HCT116 (cell line): ENCODE measurements around the gene ZMYM5. TPM values are rescaled to one million over a fixed set of nuclear protein-coding genes. Genes with fewer than 3 reads are reported as not detected.
"Not testable (repeated sequence)": the region's sequence is repeated elsewhere in the genome, so short reads cannot be mapped to it uniquely, and the experiment has no call there.

Source experiments
- ATAC-seq: fragments of 200-7000 bp; cut with Tn5 transposase; 2 replicates; pipeline ENCODE4 v1.9.1; 2020; ENCODE audit warnings: mild to moderate bottlenecking, moderate library complexity
- BruUV-seq: library from RNA; stranded (reverse); fragments of 400-500 nt; replicated peaks from 2 replicates; lab custom pipeline; 2021; lab: Mats Ljungman, UMichigan
- CTCF ChIA-PET: fragments of 300-600 bp; sonication (Branson Sonifier 250); formaldehyde crosslinking; loops from one replicate; lab custom pipeline; 2021; ENCODE audit warnings: antibody characterized with exemption; lab: Charles Lee
- POLR2A ChIA-PET: fragments of 300-600, 350-600 bp; sonication (Branson Sonifier 250); formaldehyde crosslinking; loops from one replicate; lab custom pipeline; 2021; ENCODE audit warnings: antibody characterized with exemption; lab: Charles Lee
- RAD21 ChIA-PET, 2 experiments: fragments of 300-600 bp; sonication (Branson Sonifier 250); formaldehyde crosslinking; loops; one replicate each; lab custom pipeline; 2023; ENCODE audit warnings: low total read pairs in 2 of 2; ENCODE audit not compliant: uncharacterized antibody in 2 of 2, unreplicated experiment in 2 of 2, low non-redundant PET in 1 of 2; lab: Charles Lee
- DNase-seq: peaks from one replicate; pipeline ENCODE4 v3.0.0-alpha.2; 2010; ENCODE audit warnings: low read depth, low spot score
- H2AFZ ChIP-seq: fragments of 200-600 bp; shearing (Covaris generic), sonication (generic); 2 replicates; pipeline ENCODE4 v1.6.1; 2017; ENCODE audit warnings: low read depth, mixed run types, mixed read lengths, antibody characterized with exemption, low read length; ENCODE audit not compliant: poor library complexity, severe bottlenecking
- H3K27ac ChIP-seq: 2 replicates; pipeline ENCODE4 v1.5.1; 2012; ENCODE audit warnings: low read depth, low read length
- H3K27me3 ChIP-seq: fragments of 200-600 bp; sonication (generic); 2 replicates; pipeline ENCODE4 v1.6.1; 2016; ENCODE audit warnings: mixed run types, low read length, mixed read lengths; ENCODE audit not compliant: insufficient read depth
- H3K36me3 ChIP-seq, 2 experiments: fragments of 200-500 bp in 1 of 2; fragments of 200-600 bp in 1 of 2; sonication (Bioruptor generic) in 1 of 2; sonication (generic) in 1 of 2; 2 replicates each; pipeline versions ENCODE4 v1.5.1 to v1.6.1; 2014 to 2016; ENCODE audit warnings: low read length in 2 of 2, inconsistent platforms in 1 of 2, mixed read lengths in 1 of 2, mixed run types in 1 of 2; ENCODE audit not compliant: insufficient read depth in 2 of 2, control insufficient read depth in 1 of 2
- H3K4me1 ChIP-seq, 2 experiments: fragments of 200-600 bp in 1 of 2; sonication (generic) in 1 of 2; 2 replicates each; pipeline versions ENCODE4 v1.5.1 to v1.6.1; 2012 to 2017; ENCODE audit warnings: low read length in 2 of 2, inconsistent platforms in 1 of 2, mild to moderate bottlenecking in 1 of 2, mixed read lengths in 1 of 2, mixed run types in 1 of 2, moderate library complexity in 1 of 2; ENCODE audit not compliant: insufficient read depth in 2 of 2, control insufficient read depth in 1 of 2
- H3K4me2 ChIP-seq: fragments of 200-600 bp; sonication (generic); 2 replicates; pipeline ENCODE4 v1.6.1; 2017; ENCODE audit warnings: mixed run types, low read length, mixed read lengths
- H3K4me3 ChIP-seq, 2 experiments: fragments of 200-600 bp in 1 of 2; sonication (generic) in 1 of 2; replicated peaks in 1 of 2; 2 replicates each; pipeline ENCODE4 v1.5.1; 2011 to 2016; ENCODE audit warnings: low read length in 2 of 2, control low read depth in 1 of 2, low read depth in 1 of 2, mild to moderate bottlenecking in 1 of 2, mixed read lengths in 1 of 2, mixed run types in 1 of 2
- H3K79me2 ChIP-seq: fragments of 200-600 bp; sonication (generic); 2 replicates; pipeline ENCODE4 v1.6.1; 2017; ENCODE audit warnings: mild to moderate bottlenecking, mixed run types, low read length, moderate library complexity, mixed read lengths; ENCODE audit not compliant: insufficient read depth
- H3K9ac ChIP-seq: fragments of 200-600 bp; sonication (generic); 2 replicates; pipeline ENCODE4 v1.6.1; 2016; ENCODE audit warnings: low read length, mixed read lengths
- H3K9me2 ChIP-seq: fragments of 200-600 bp; sonication (generic), shearing (Covaris generic); 2 replicates; pipeline ENCODE4 v1.6.1; 2017; ENCODE audit warnings: mixed run types, mild to moderate bottlenecking, moderate library complexity; ENCODE audit not compliant: insufficient read depth
- H3K9me3 ChIP-seq, 2 experiments: fragments of 200-500 bp in 1 of 2; fragments of 200-600 bp in 1 of 2; sonication (Bioruptor generic) in 1 of 2; sonication (generic) in 1 of 2; 2 replicates each; pipeline ENCODE4 v1.6.1; 2014 to 2017; ENCODE audit warnings: low read length in 2 of 2, mixed read lengths in 2 of 2, inconsistent platforms in 1 of 2, low read depth in 1 of 2, mild to moderate bottlenecking in 1 of 2, mixed run types in 1 of 2, moderate library complexity in 1 of 2; ENCODE audit not compliant: control insufficient read depth in 1 of 2, insufficient read depth in 1 of 2
- H4K20me1 ChIP-seq: fragments of 200-600 bp; sonication (generic), shearing (Covaris generic); 2 replicates; pipeline ENCODE4 v1.6.1; 2017; ENCODE audit warnings: mixed run types, mild to moderate bottlenecking, moderate library complexity; ENCODE audit not compliant: insufficient read depth
- EGR1 ChIP-seq: IDR thresholded peaks from 2 replicates; pipeline ENCODE4 v1.6.1; 2012; ENCODE audit warnings: low read depth
- ELF1 ChIP-seq: IDR thresholded peaks from 2 replicates; pipeline ENCODE4 v1.6.1; 2012; ENCODE audit warnings: low read depth, borderline replicate concordance
- POLR2A ChIP-seq: IDR thresholded peaks from 2 replicates; pipeline ENCODE4 v1.7.0; 2011; ENCODE audit warnings: borderline replicate concordance; ENCODE audit not compliant: insufficient read depth, insufficient read length; ENCODE audit errors: extremely low read depth
- RAD21 ChIP-seq: IDR thresholded peaks from 2 replicates; pipeline ENCODE4 v1.6.1; 2012; ENCODE audit warnings: low read depth, mild to moderate bottlenecking
- SP1 ChIP-seq: IDR thresholded peaks from 2 replicates; pipeline ENCODE4 v1.6.1; 2012; ENCODE audit warnings: low read depth
- SRF ChIP-seq: IDR thresholded peaks from 2 replicates; pipeline ENCODE4 v1.6.1; 2012; ENCODE audit warnings: low read depth
- YY1 ChIP-seq: IDR thresholded peaks from 2 replicates; pipeline ENCODE4 v1.6.1; 2011; ENCODE audit warnings: low read length, low read depth, moderate library complexity, mild to moderate bottlenecking; ENCODE audit not compliant: insufficient replicate concordance; ENCODE audit errors: extremely low read depth
- ZFX ChIP-seq: fragments of 450-650 bp; IDR thresholded peaks from 2 replicates; pipeline ENCODE4 v1.6.1; 2017
- intact Hi-C: fragments of 100-400 bp; cut with micrococcal nuclease; formaldehyde crosslinking; loops from 2 replicates; pipeline ENCODE4 v1.10.0; 2022
- total RNA-seq: library from RNA; stranded (reverse); gene quantifications from one replicate; pipeline ENCODE4 v1.2.1, GENCODE V29; 2021; ENCODE audit not compliant: unreplicated experiment
- TF ChIP-seq, protein P1 (sequence below): IDR thresholded peaks from 2 replicates; pipeline ENCODE4 v1.6.1; 2012
- TF ChIP-seq, protein P2 (sequence below): IDR thresholded peaks from 2 replicates; pipeline ENCODE4 v1.6.1; 2011; ENCODE audit warnings: mild to moderate bottlenecking, low read length, moderate library complexity; ENCODE audit not compliant: insufficient replicate concordance; ENCODE audit errors: extremely low read depth
- TF ChIP-seq, protein P3 (sequence below), 3 experiments: fragments of 200-600 bp in 1 of 3; sonication (generic) in 1 of 3; IDR thresholded peaks in 2 of 3; conservative IDR thresholded peaks in 1 of 3; 2 replicates each; pipeline ENCODE4 v1.5.1; 2012 to 2017; ENCODE audit warnings: low read depth in 2 of 3, low read length in 2 of 3, antibody characterized with exemption in 1 of 3, borderline replicate concordance in 1 of 3, control low read depth in 1 of 3, mild to moderate bottlenecking in 1 of 3, mixed read lengths in 1 of 3, mixed run types in 1 of 3, moderate library complexity in 1 of 3; ENCODE audit not compliant: insufficient read depth in 1 of 3

Gene ZMYM5
- total RNA-seq, 1 experiment from 2014 or later, result 9.6 TPM

DNA sequence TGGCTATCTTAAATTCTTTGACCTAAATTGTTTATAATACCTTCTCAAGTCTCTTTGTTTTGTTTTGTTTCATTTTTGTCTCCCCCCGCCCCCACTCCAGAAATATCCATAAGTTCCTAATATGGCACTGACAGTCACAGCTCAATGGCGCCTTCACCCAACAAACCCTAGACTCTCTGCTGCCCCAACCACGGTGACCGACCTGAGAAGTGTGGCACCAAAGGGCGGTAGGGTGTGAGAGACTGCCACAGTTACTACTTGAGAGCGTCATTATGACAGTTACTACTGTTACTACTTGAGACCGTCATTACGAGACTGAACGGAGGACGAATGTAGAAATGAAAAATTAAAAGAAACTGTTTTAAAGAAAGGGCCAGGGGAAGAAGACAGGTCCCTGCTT is 46.3 kb downstream of the ZMYM5 start:
- Histone ChIP-seq H3K4me1 (peaks cover 34 to 49% of the 10 kb centered on the region in 2 experiments), H3K36me3 (no peaks in the 10 kb centered on the region; a peak in 1 of 4 replicates), H3K9me3 (no peaks in the 10 kb centered on the region), H3K79me2 (peaks cover 2% of the 10 kb centered on the region; the same call in 1 of the 2 replicates), H3K27ac (no peak overlapping the region), H3K9me2 (no peaks in the 10 kb centered on the region), H3K9ac (no peak overlapping the region), H3K4me2 (no peak overlapping the region), H4K20me1 (no peaks in the 10 kb centered on the region)
- RAD21 ChIA-PET, result no interaction called here
- ATAC-seq (no peak), DNase-seq (no peak)
- CTCF ChIA-PET, result interaction anchor here (0.7 to 1.6 kb wide), 2 partner anchors 21 to 35 kb away, joined by 3 to 6 read pairs; no protein-coding TSS in a partner anchor
- intact Hi-C loops, result no loop called here
- TF ChIP-seq ZFX (no peak), SP1 (no peak), RAD21 (no peak), POLR2A (no peak), ELF1 (no peak), SRF (no peak), EGR1 (no peak), YY1 (no peak)
- TF ChIP-seq, protein P1, sequence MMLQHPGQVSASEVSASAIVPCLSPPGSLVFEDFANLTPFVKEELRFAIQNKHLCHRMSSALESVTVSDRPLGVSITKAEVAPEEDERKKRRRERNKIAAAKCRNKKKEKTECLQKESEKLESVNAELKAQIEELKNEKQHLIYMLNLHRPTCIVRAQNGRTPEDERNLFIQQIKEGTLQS, result no peak
- TF ChIP-seq, protein P2, sequence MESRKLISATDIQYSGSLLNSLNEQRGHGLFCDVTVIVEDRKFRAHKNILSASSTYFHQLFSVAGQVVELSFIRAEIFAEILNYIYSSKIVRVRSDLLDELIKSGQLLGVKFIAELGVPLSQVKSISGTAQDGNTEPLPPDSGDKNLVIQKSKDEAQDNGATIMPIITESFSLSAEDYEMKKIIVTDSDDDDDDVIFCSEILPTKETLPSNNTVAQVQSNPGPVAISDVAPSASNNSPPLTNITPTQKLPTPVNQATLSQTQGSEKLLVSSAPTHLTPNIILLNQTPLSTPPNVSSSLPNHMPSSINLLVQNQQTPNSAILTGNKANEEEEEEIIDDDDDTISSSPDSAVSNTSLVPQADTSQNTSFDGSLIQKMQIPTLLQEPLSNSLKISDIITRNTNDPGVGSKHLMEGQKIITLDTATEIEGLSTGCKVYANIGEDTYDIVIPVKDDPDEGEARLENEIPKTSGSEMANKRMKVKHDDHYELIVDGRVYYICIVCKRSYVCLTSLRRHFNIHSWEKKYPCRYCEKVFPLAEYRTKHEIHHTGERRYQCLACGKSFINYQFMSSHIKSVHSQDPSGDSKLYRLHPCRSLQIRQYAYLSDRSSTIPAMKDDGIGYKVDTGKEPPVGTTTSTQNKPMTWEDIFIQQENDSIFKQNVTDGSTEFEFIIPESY, result no peak
- TF ChIP-seq, protein P3, sequence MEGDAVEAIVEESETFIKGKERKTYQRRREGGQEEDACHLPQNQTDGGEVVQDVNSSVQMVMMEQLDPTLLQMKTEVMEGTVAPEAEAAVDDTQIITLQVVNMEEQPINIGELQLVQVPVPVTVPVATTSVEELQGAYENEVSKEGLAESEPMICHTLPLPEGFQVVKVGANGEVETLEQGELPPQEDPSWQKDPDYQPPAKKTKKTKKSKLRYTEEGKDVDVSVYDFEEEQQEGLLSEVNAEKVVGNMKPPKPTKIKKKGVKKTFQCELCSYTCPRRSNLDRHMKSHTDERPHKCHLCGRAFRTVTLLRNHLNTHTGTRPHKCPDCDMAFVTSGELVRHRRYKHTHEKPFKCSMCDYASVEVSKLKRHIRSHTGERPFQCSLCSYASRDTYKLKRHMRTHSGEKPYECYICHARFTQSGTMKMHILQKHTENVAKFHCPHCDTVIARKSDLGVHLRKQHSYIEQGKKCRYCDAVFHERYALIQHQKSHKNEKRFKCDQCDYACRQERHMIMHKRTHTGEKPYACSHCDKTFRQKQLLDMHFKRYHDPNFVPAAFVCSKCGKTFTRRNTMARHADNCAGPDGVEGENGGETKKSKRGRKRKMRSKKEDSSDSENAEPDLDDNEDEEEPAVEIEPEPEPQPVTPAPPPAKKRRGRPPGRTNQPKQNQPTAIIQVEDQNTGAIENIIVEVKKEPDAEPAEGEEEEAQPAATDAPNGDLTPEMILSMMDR (IDR thresholded peaks at IDR 0.05 in 2 of 3, conservative IDR thresholded peaks at IDR 0.05 in 1 of 3; ENCODE audit: borderline replicate concordance in 1 of 3, insufficient read depth in 1 of 3, low read depth in 2 of 3, low read length in 2 of 3), result no peak
- TF ChIP-seq, all 23 proteins: peak for 0
- POLR2A ChIA-PET, result no interaction called here
- no peak overlapping the region for H3K4me3 ChIP-seq
- no peaks in the 10 kb centered on the region for H3K27me3 ChIP-seq
- no peak overlapping the region for H2AFZ ChIP-seq
- BruUV-seq, result no TSS peak

DNA sequence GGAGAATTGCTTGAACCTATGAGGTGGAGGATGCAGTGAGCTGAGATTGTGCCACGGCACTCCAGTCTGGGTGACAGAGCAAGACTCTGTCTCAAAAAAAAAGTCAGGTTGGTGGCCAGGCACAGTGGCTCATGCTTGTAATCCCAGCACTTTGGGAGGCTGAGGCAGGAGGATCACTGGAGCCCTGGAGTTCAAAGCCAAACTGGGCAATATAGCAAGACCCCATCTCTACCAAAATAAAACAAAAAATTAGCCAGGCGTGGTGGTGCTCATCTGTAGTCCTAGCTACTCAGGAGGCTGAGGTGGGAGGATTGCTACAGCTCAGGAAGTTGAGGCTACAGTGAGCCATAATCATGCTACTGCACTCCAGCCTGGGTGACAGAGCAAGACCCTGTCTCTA is 47.6 kb downstream of the ZMYM5 start:
- H3K9me3 ChIP-seq, intact Hi-C loops, H3K9ac ChIP-seq, H3K4me2 ChIP-seq, H3K27ac ChIP-seq, H3K4me3 ChIP-seq, BruUV-seq, H3K36me3 ChIP-seq, RAD21 ChIA-PET, H3K27me3 ChIP-seq, CTCF ChIA-PET, H3K79me2 ChIP-seq, POLR2A ChIA-PET, ATAC-seq, DNase-seq, H2AFZ ChIP-seq, H4K20me1 ChIP-seq, H3K9me2 ChIP-seq: not testable (repeated sequence)
- peaks cover 42 to 58% of the 10 kb centered on the region in 2 experiments for H3K4me1 ChIP-seq
